GM12892 (cell line): Measurements from ENCODE around the gene RBCK1.

Source experiments
- DNase-seq: peaks from one replicate; pipeline ENCODE4 v3.0.0; 2011; ENCODE audit not compliant: insufficient read length
- FAIRE-seq: peaks from 2 replicates; lab custom pipeline; 2011; peaks lifted over from hg19 to GRCh38; lab: Jason Lieb, UNC
- POLR2A ChIP-seq: IDR thresholded peaks from 2 replicates; pipeline ENCODE4 v1.6.1; 2011; ENCODE audit warnings: low read depth, low read length, control low read depth
- POLR2AphosphoS5 ChIP-seq: IDR thresholded peaks from 2 replicates; pipeline ENCODE4 v1.6.1; 2011; ENCODE audit warnings: low read depth, low read length, control low read depth
- TAF1 ChIP-seq: IDR thresholded peaks from 2 replicates; pipeline ENCODE4 v1.6.1; 2011; ENCODE audit warnings: low read depth, mild to moderate bottlenecking, control low read depth, low read length, borderline replicate concordance

RBCK1 gene

GRCh38 chr20:415820-416322 is 7.8 kb downstream of the RBCK1 start:
- DNase-seq (no peak), FAIRE-seq (no peak)
- no peak for TF ChIP-seq TAF1
- no peak for TF ChIP-seq POLR2A
- TF ChIP-seq POLR2AphosphoS5: no peak

GRCh38 chr20:416950-417800 is 9.1 kb downstream of the RBCK1 start:
- DNase-seq (no peak), FAIRE-seq (no peak)
- no peak for TF ChIP-seq POLR2AphosphoS5
- TF ChIP-seq TAF1: no peak
- no peak for TF ChIP-seq POLR2A

GRCh38 chr20:417801-418342 is 9.8 kb downstream of the RBCK1 start:
- no peak for FAIRE-seq
- TF ChIP-seq POLR2A (no peak), TAF1 (no peak), POLR2AphosphoS5 (no peak)

GRCh38 chr20:418858-419365 is 10.8 kb downstream of the RBCK1 start:
- TF ChIP-seq POLR2AphosphoS5 (no peak), POLR2A (no peak), TAF1 (no peak)
- no peak for FAIRE-seq
- DNase-seq: no peak

More at GRCh38 chr20:417801-418342, 9.8 kb downstream of the RBCK1 start:
- DNase-seq: no peak

- FAIRE-seq (no peak), DNase-seq (no peak)
- no peak for TF ChIP-seq POLR2A
- no peak for TF ChIP-seq TAF1
- no peak for TF ChIP-seq POLR2AphosphoS5
These were observed 11.6 kb downstream of the RBCK1 start for GRCh38 chr20:419556-420165.

GRCh38 chr20:420166-420620 is 12.1 kb downstream of the RBCK1 start:
- DNase-seq: no peak
- no peak for FAIRE-seq
- TF ChIP-seq POLR2AphosphoS5 (no peak), POLR2A (no peak), TAF1 (no peak)

GRCh38 chr20:420721-421574 is 12.8 kb downstream of the RBCK1 start:
- no peak for TF ChIP-seq TAF1
- no peak for TF ChIP-seq POLR2A
- no peak for TF ChIP-seq POLR2AphosphoS5
- DNase-seq (no peak), FAIRE-seq (no peak)

GRCh38 chr20:421685-422250 is 13.7 kb downstream of the RBCK1 start:
- no peak for FAIRE-seq
- DNase-seq: no peak
- TF ChIP-seq POLR2A (no peak), POLR2AphosphoS5 (no peak), TAF1 (no peak)

GRCh38 chr20:426566-426965 is 18.5 kb downstream of the RBCK1 start:
- DNase-seq (no peak), FAIRE-seq (no peak)
- TF ChIP-seq TAF1 (no peak), POLR2AphosphoS5 (no peak), POLR2A (no peak)

- no peak for FAIRE-seq
- TF ChIP-seq POLR2AphosphoS5: no peak
- DNase-seq: no peak
These were observed 19.3 kb downstream of the RBCK1 start for GRCh38 chr20:427401-427800.
